CD4-positive, alpha-beta T cell treated with Interleukin-17A for 4 hours (primary cell): ENCODE data around the gene RUFY2.

ENCODE experiments used
- DNase-seq: peaks from one replicate; pipeline ENCODE4 v3.0.0-alpha.2; 2020; ENCODE audit warnings: mixed read lengths

Gene RUFY2

DNA sequence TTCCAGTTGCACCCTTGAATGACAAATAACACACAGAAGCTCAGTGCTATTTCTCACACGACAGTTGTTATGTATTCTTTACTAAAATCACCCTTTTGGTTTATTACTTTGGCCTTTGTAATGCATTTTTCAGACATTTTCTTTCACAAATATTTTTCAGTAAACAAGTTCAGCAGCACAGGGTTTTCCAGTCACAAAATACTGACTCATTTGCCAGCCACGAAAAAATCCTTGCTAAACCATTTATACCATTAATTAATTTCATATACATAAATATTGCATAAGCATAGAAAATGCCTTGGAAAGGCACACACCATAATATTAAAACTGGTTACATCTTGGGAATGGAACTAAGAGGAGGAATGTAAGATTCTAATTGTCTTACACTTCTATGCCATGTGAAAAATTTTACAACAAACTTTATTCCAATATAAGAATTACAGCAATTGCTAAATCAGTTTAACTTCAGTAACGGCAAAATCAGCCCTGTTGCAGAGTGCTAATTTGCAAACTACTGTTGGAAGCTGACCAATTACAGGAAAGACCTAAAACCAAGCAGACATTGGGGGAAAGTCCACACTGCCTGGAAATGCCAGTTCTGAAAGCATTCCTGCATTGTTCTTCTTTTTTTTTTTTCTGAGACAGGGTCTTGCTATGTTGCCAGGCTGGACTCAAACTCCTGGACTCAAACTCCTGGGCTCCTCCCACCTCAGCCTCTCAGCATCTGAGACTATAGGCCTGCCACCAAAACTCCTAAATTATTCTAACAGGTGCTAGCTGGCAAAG, 42.8 kb downstream of the RUFY2 start:
- no peak for DNase-seq

DNA sequence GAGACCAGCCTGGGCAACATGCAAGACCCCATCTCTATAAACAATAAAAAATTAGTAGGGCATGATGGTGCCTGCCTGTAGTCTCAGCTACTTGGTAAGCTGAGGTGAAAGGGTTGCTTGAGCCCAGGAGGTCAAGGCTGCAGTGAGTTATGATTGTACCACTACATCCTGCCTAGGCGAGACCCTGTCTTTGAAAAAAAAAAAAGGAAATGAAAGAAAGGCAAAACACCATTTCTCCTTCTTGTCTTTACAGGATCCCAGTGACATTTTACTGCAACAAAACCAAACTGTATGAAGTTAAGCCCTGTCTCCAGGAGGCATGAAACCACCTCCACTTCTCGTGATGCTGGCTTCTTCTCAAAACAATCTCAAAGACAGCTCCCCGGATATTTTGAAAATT, 44.5 kb downstream of the RUFY2 start:
- no peak for DNase-seq

DNA sequence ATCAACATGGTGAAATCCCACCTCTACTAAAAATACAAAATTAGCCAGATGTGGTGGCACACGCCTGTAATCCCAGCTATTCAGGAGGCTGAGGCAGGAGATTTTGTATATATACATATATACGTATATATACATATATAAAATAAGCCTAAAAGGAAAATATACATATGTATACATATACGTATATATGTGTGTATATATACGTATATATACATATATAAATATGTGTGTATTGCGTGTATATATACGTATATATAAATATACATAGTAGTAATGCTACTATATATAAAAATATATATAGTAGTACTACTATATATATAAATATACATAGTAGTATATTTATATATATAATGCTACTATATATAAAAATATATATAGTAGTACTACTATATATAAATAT, 47.9 kb downstream of the RUFY2 start:
- no peak for DNase-seq

DNA sequence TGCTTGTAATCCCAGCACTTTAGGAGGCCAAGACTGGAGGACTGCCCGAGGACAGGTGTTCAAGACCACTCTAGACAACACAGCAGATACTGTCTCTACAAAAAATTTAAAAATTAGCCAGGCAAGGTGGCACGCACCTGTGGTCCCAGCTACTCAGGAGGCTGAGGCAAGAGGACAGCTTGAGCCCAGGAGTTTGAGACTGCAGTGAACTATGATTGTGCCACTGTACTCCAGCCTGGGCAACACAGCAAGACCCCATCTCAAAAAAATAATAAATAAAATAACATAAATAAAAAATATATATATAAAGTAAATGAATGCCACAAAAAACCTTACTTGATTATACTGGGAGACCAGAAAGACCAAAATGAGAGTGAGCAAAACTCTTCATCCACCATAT, 53.5 kb downstream of the RUFY2 start:
- DNase-seq: no peak

DNA sequence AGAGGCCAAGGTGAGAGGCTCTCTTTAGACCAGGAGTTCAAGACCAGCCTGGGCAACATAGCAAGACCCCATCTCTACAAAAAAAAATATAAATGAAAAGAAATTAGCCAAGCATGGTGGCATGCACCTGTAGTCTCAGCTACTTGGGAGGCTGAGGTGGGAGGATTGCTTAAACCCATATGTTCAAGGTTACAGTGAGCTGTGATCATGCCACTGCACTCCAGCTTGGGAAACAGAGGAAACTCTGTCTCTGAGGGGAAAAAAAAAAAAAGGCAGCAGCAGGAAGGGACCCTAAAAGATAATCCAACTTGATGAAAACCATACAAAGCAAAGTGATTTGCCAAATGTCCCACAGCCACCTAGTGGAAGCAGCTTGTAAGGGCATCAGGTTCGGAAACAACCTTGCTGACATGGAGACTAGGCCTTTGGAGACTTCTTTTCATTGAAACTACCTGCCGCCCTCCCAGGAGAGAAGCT, 58.8 kb downstream of the RUFY2 start:
- DNase-seq: peak; percentile 58

DNA sequence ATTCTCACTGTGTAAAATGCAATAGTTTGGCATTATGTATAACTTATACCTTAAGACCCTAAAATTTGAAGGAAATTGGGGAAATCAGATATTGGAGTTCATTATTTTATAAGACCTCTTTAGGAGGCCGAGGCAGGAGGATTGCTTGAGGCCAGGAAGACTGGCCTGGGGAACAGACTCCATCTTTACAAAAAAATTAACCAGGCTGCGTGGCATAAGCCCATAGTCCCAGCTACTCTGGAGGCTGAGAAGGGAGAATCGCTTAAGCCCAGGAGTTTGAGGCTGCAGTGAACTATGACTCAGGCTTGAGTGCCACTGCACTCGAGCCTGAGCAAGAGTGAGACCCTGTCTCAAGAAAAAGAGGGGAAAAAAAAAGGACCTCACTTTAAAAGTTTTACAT, 60.3 kb downstream of the RUFY2 start:
- no peak for DNase-seq

DNA sequence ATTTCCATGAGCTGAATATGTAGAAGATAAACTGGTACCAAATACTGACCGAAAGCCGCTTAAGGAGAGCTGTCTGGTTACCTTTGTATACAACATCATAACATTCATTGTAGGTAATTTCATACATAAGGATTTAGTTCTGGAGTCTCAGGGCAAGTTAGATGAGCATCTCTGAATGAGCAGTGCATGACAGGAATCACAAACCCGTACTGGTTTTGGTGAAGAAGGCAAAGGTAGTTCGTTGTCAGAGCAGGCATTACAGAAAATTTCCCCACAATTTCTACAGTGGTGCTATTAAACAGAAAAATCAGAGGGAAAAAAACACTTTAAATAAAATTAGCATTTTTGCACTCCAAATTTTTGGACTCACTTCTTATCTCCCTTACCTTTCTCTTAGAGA, 61.5 kb downstream of the RUFY2 start:
- no peak for DNase-seq

DNA sequence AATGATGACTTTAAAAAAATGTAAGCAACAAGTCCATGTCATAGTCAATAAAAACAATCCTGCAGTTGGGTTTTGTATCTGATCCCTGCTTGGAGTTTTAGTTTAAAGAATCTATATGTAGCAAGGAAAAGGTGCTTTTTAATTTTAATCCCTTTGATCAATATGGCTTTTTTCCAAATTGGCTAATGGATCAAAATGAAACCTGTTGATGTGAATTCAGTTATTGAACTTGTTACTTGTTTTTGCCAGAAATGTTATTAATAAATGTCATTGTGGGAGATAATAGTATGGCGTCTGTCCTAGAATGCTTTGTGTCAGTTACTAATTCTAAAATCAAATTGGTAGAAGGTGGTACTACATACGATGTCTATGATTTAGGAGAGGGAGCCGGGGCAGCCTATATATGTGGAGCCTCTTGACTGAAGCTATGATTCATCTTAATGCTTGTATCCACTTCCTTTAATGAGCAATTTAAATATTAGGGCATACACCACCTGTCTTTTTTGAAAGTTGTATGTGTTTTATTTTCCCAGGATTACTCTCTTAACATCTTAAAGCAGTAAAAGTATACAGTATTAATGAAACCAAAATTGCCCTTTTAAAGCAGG, 64.1 kb downstream of the RUFY2 start:
- DNase-seq: no peak

DNA sequence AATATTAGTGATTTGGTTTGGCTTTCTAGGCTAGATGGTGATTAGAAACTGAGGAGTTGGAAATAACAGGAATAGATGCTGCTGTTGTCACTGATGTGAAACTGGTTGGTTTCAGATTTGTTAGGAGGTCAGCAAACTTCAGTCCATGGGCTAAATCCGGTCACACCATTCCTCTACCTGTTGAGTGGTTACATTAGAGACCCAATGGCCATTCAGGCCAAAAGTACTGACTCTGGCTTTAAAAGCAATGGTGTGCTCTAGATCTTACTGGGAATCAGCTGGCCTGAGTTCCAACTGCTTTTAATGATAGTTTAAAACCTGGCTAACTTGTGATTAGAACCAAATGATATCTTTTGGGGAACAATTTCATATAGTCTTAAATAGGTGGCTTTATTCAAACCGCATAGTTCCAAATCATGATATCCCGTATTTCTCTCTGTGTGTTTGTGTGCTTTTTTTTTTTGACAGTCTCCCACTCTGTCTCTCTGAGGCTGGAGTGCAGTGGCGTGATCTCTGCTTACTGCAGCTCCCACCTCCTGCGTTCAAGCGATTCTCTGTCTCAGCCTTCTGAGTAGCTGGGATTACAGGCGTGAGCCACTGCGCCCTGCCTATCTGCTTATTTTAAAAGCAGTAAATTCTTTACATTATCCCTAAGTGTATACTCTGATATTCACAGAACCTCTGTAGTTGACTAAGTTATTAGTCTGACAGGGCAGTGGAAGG, 66.6 kb downstream of the RUFY2 start:
- no peak for DNase-seq

DNA sequence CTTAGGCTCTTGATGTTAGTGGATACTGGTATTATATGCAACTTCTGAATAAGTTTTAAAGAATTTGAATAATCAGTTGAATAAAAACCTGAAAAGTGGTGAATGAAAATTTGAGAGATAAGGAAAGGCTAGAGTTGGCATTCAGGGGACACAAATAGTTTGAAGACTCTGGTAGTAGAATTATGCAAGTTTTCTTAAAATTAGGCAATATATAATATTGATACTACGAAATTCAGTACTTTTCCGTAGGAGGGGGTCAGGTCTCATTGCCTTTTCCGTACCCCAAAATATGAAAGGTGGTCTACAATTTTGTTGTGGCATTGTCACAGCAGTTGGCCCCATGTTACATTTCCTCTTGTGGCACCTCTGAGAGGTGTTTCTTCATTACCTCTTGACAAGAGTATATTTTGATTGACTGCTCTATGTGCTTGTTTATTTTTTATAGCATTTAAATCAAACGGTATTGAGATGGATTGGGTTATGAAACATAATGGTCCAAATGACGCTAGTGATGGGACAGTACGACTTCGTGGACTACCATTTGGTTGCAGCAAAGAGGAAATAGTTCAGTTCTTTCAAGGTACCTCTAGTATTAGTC, 70.2 kb downstream of the RUFY2 start:
- DNase-seq: no peak

DNA sequence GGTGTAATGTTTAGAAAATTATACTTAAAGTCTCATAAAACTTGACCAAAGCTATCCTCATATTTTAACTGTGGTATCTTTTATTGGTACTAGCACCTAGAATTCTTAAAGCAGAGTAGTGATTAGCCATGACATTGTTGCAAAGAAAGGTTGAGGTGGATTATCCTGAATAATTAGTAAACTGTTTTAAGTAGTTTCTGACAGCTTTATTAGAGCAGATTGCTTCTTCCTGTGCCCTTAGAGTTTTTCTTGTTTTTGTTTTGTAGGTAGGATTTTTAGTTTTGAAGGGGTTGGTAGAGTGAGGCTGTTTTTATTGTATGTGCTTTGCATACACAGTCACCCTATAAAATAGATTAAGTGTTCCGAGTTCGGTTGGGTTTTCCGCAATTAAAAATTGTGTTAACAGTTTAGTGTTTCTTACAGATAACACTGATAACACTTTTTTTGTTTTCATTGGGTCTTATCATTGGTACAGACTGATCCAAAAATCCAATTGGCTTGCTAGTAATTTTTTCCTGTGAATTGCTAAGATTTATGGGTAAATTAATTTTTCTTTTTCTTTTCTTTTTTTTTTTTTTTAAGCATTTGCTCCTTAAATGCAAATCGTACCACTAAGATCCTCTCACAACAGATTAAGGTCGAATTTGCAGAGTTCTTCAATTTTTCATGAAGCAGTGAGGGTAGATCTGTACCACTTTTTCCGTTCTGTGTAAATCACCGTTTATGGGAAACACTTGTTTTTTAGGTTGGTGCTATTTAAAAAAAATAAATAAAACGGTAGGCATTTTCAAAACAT, 72.2 kb downstream of the RUFY2 start:
- no peak for DNase-seq

DNA sequence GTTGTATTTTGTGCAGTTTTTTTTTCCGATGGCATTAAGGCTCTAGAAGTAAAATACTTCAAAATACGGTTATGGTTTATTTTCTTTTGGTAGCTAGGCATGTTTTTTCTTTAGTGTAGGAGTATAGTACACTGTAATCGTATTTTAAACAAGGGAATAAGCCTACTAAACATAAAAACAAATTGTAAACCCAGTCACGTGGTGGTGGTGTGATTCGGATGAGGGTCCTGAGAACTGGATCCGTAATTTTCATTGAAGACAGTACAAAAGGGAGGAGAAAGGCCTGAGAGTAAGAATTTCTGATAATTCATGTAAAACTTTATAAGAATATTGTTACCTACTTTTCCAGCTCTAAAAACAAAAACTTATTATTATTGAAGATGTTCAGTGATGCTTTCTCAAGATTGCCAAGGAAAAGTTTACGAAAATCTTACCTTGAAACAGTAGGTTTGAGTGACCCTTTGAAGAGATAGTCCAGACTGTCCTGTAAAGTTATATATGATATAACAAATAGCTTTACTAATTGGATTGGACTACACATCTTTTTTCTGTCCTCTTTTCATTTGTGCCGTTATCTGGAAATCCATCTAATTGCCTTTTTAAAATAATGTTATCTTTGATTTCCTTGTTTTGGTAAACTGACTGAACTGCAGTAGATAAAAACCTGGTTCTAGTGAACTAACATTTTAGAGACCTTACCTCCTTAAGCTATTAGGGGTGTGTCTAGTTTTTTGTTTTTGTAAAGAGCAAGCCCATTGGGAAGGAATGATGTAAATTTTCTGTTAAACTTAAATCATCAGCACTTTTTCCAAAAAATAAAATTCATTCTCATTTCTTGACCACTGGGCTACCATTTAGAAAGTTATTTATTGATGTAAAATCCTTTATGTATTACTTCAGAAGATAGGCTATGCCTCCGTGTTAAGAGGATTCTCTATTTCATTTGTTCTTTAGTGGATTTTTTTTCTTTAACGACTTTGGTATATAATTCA, 73.3 kb downstream of the RUFY2 start:
- DNase-seq: no peak

DNA sequence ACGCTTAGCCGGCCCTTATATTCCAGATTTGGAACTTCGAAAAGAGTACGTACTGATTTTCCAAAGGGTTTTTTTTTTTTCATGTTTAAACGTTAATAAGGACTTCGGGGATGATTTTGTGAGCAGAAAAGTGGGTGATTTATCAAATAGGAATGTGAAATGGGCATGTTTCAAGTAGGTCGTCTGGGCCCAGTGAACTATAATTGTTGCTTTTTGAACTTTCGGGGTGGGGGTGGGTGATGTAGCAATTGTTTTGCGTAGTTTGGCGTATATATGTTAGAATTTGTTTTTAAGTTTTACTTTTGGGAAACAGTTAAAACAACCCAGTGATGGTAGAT, 74.0 kb downstream of the RUFY2 start:
- DNase-seq: no peak

DNA sequence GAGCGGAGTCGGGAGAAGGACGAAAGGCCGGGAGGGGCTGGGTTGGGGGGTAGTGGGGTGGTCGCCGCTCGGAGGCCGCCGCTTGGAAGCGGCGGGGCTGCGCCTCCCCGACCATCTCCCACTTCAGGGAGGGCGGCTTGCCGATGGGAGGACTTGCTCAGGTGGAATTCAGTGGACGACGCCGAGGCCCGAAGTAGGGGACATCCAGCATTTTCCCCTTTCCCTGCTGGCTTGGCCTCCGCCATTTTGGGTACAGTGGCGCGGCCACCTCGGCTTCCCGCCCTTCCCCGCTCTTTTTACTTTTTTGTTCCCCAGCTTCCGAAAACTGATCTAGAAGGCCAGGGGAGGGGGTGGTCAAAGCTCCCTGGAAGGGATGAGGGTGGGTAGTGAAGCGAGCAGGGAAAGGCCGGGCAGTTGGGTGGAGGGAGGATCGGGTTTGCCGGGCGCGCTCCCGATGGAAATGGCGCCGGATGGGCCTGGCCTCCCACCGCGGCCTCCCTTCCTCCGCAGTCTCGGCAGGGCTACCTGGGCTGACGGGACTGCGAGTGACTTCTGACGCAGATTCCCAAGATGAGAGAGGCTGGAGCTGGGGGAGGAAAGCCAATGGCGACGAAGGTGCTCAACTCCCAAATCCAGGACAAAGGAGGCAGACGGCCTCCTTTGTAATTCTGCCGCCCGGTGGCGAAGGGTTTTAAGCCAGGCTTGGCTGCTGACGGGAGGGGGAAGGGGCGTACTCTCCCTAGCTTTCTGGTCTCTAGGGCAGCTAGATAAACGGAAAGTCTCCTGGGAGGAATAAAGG, 74.6 kb downstream of the RUFY2 start, which contains the start of gene PBLD:
TSS of gene PBLD (minus strand) at position 670 of the 799 bp plus-strand sequence. CDS start 26,084 bp downstream, outside the sequence.
- peak; percentile 67 for DNase-seq

DNA sequence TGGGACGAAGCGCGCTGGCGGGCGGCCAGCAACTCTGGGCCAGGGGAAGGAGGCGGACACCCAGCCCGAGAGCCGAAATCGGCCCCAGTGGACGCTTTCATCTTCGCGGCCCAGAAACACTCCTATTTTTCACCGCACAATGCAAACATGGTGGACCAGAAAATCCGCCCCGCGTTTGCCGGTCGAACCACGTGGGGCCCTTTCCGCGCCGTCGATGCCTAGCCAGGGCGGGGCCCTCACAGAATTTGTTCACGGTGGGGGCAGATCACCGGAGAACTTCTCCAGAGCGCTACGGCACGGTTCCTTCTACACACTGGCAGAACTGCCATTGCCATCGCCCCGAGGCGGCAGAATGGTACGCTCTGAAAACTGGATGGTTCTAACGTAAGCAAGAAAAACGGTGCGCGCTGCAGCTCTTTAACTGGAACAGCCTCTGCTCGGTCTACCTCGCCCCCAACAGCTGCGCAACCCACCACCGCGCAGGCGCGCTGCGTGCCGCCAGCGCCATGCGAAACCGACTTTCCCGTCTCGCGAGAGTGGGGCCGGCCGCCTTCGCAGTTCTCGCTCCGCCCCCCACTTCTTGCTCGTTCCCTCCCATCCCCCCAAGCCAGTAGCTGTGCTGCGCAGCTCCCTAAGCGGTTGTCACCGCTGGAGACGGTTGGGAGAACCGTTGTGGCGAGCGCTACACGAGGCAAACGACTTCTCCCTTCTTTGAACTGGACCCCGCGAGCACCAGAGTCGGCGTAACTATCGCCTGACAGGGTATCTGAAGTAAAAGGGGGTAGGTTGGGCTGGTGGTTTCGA, 75.4 kb downstream of the RUFY2 start, which contains the start of gene HNRNPH3:
TSS of gene HNRNPH3 (plus strand) at position 610 of the 804 bp plus-strand sequence. CDS start 5,158 bp downstream, outside the sequence.
- DNase-seq: peak; percentile 99

DNA sequence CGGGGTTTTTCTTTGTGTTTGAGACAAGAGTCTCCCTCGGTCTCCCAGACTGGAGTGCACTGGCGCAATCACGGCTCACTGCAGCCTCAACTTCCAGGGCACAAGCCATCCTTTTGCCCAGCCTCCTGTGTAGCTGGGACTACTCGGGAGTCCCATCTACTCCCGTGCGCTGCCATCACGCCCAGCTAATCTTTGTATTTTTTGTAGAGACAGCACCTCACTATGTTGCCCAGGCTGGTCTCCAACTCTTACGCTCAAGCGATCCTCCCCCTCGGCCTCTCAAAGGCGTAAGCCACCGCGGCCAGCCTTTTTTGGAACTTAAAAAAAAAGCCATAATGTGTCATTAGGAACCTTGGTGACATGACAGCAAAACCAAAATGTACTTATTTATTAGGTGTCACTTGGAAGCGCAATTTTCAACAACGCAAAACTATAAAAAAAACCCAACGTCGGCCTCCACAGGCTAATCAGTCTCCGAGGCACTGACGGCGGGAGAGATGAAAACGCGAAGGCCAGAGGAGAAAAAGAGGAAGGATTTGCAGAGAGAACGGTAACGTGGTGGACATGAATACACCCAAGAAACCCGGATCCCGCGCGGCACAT, 76.1 kb downstream of the RUFY2 start:
- peak; percentile 30 for DNase-seq

DNA sequence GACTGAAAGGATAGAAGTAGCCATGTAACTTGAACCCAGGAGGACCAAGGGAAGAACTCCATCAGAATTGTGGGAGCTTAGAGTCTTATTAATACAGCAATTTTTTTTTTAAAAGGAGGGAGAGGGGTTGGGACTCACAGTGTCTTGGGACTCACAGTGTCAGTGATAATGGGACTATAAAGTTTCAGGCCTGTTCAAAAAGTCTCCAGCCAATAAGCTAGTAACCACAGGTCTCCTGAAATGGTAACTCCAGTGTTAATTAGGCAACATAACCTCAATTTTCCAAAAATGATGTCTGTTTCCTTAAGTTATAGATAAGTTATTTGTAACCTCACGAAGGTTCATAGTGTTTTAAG, 77.6 kb downstream of the RUFY2 start:
- DNase-seq: no peak

DNA sequence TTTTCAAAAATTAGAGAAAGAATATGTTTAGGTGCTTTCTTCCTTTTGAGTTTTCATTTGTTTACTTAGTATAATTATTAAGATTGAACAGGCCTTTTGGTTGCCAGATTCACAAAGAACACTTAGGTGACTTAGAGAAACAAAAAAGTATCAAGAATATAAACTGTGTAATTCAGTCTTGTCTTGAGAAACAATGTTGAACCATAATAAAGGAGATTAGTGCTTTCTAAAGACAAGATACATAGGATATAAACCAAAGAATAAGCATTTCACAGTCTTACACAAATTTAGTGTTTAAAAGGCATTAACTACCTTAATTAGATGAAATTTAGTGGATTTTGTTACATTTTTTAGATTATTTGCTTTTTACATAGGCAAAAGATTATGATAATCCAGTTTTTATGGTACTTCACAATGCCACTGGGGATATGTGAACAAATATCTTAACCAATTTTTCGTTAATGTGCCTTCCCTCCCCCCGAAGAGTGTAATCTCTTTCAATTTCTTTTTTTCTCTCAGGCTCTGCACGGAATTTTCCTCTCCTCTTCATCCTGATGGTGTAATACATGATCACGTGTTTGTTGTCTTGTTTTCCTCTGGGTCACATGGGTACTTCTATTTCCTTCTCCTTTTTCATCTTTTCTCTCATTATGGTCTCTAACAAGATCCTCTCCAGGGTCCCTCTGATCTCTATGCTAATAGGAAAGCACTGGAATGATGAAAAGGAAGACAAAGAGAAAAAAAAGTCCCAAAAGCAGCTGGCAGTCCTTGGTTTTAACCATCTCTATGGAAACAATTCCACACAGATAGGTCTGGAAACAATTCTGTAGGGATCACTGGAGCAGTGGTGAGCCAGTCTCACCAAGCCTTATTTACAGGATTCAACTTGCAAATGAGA, 78.9 kb downstream of the RUFY2 start:
- no peak for DNase-seq
